HG03025 (cell line): ENCODE measurements around the gene ABCG5.

Source experiments
- ATAC-seq: cut with Tn5 transposase; IDR thresholded peaks from one replicate; pipeline ENCODE4 v1.9.1; 2021; ENCODE audit warnings: mild to moderate bottlenecking, moderate library complexity; ENCODE audit not compliant: unreplicated experiment, low FRiP score

ABCG5 gene

GRCh38 chr2:43764086-43764705 is 74.4 kb downstream of the ABCG5 start:
- ATAC-seq: no peak

GRCh38 chr2:43763091-43763490 is 75.5 kb downstream of the ABCG5 start:
- no peak for ATAC-seq
